K562 (cell line): Measurements from ENCODE around the gene ZNF622. TPM values are rescaled to one million over a fixed set of nuclear protein-coding genes. Genes with fewer than 3 reads are reported as not detected.

Experiments
- BCL6 ChIP-seq: fragments of 250-450 bp; sonication (Bioruptor Pico); IDR thresholded peaks from 2 replicates; pipeline ENCODE4 v1.4.0; 2020
- ETV1 ChIP-seq: fragments of 450-650 bp; conservative IDR thresholded peaks from 2 replicates; pipeline ENCODE4 v1.6.1; 2016; ENCODE audit warnings: missing genetic modification characterization, control low read depth, low read depth, missing compliant biosample characterization
- GABPB1 ChIP-seq: sonication (generic); formaldehyde crosslinking; IDR thresholded peaks from 2 replicates; pipeline ENCODE4 v1.8.0; 2022; ENCODE audit warnings: mild to moderate bottlenecking, missing genetic modification reagents
- HEY1 ChIP-seq: fragments of 250-450 bp; sonication (Bioruptor Pico); IDR thresholded peaks from 2 replicates; pipeline ENCODE4 v1.5.0; 2020; ENCODE audit warnings: mild to moderate bottlenecking, moderate library complexity, borderline replicate concordance
- NR1H2 ChIP-seq: sonication (generic); formaldehyde crosslinking; IDR thresholded peaks from 2 replicates; pipeline ENCODE4 v1.4.0; 2020; ENCODE audit warnings: mild to moderate bottlenecking, missing genetic modification reagents
- NUFIP1 ChIP-seq: fragments of 450-650 bp; IDR thresholded peaks from 2 replicates; pipeline ENCODE4 v1.6.1; 2018; ENCODE audit not compliant: partially characterized antibody
- RAD21 ChIP-seq, 2 experiments: fragments of 250-450 bp in 1 of 2; fragments of 450-650 bp in 1 of 2; sonication (Bioruptor Pico) in 1 of 2; formaldehyde crosslinking in 1 of 2; IDR thresholded peaks in 1 of 2; conservative IDR thresholded peaks in 1 of 2; 2 replicates each; pipeline versions ENCODE4 v1.4.0 to v1.8.0; 2020 to 2022; ENCODE audit warnings: mild to moderate bottlenecking in 2 of 2, moderate library complexity in 1 of 2
- SNRNP70 ChIP-seq: fragments of 200-400 bp; formaldehyde crosslinking; optimal IDR thresholded peaks from 2 replicates; pipeline ENCODE3; 2017; ENCODE audit warnings: low read depth, low read length
- SRSF1 ChIP-seq: fragments of 200-400 bp; formaldehyde crosslinking; IDR thresholded peaks from 2 replicates; pipeline ENCODE4 v1.6.1; 2017; ENCODE audit warnings: mild to moderate bottlenecking, low read depth, low read length, moderate library complexity
- ZEB2 ChIP-seq: fragments of 450-650 bp; IDR thresholded peaks from 2 replicates; pipeline ENCODE4 v1.6.1; 2016
- ZNF146 ChIP-seq: IDR thresholded peaks from one replicate; pipeline ENCODE4 v1.6.1; 2018; ENCODE audit warnings: missing compliant biosample characterization; ENCODE audit not compliant: unreplicated experiment
- polyA plus RNA-seq, 8 experiments: library from polyadenylated mRNA; depleted of rRNA in 4 of 8; stranded (reverse) in 5 of 8; unstranded in 3 of 8; fragments of >200 nt; fragmentation: Nextera tagmentation in 2 of 8; fragmentation: Illumina TruSeq in 1 of 8; extraction: Ambion mirVana in 2 of 8; extraction: Trizol in 1 of 8; gene quantifications; 2 replicates each; pipeline versions ENCODE4 v1.2.1 to v1.2.3, GENCODE V29; 2011 to 2014; ENCODE audit warnings: inconsistent platforms in 1 of 8, missing spikeins in 1 of 8
- total RNA-seq, 7 experiments: library from RNA; depleted of rRNA in 6 of 7; stranded (reverse); fragments of >200 nt in 6 of 7; fragmentation: Illumina TruSeq in 2 of 7; extraction: Trizol in 2 of 7; gene quantifications; 2 replicates each; pipeline versions ENCODE4 v1.2.1 to v1.2.3, GENCODE V29; 2011 to 2021; ENCODE audit warnings: low replicate concordance in 1 of 7
- TF ChIP-seq, protein P1 (sequence below), 2 experiments: fragments of 450-650 bp; formaldehyde crosslinking in 1 of 2; IDR thresholded peaks; 2 replicates each; pipeline versions ENCODE4 v1.4.0 to v1.6.1; 2014 to 2020; ENCODE audit warnings: mild to moderate bottlenecking in 2 of 2, borderline replicate concordance in 1 of 2, low read depth in 1 of 2
- TF ChIP-seq, protein P2 (sequence below): sonication (generic); formaldehyde crosslinking; IDR thresholded peaks from 2 replicates; pipeline ENCODE4 v1.8.1; 2023; ENCODE audit warnings: mild to moderate bottlenecking, missing genetic modification reagents, moderate library complexity
- TF ChIP-seq, protein P3 (sequence below), 3 experiments: fragments of 200-800 bp in 1 of 3; fragments of 250-450 bp in 1 of 3; fragments of 450-650 bp in 1 of 3; sonication (Bioruptor Pico) in 1 of 3; sonication (Bioruptor generic) in 1 of 3; formaldehyde crosslinking in 1 of 3; IDR thresholded peaks; 2 replicates each; pipeline versions ENCODE4 v1.6.1 to v1.8.0; 2016 to 2022; ENCODE audit warnings: mild to moderate bottlenecking in 2 of 3, missing genetic modification characterization in 2 of 3, missing compliant biosample characterization in 1 of 3, moderate library complexity in 1 of 3

The ZNF622 gene
- total and polyA plus RNA-seq, 9 of the 15 experiments (the other 6 are each of a cell fraction or from before 2014, with no cell fraction given), result 9.6 to 51.5 (median 32.3) TPM

DNA sequence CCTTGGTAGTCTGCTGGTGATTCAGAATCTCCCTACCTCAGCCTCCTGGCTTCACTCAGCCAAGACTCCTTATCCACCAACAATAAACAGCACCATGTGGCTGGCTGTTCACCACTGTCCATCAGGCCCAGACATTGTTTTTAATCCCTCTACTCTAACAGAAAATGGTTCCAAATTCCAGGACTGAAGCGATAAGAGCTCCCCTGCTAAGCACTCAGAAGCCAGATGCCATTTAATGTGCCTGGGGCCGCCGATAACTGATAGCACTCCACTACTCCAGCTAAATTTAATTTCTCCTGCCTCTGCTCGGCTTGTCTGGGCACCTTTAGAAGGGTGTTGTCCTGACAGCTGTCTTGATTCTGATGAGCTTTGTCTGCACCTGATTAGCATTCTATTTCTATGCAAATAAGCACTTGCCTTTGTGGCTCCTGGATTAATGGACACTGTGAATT lies 47.1 kb downstream of the ZNF622 start (continued):
- TF ChIP-seq, protein P1, sequence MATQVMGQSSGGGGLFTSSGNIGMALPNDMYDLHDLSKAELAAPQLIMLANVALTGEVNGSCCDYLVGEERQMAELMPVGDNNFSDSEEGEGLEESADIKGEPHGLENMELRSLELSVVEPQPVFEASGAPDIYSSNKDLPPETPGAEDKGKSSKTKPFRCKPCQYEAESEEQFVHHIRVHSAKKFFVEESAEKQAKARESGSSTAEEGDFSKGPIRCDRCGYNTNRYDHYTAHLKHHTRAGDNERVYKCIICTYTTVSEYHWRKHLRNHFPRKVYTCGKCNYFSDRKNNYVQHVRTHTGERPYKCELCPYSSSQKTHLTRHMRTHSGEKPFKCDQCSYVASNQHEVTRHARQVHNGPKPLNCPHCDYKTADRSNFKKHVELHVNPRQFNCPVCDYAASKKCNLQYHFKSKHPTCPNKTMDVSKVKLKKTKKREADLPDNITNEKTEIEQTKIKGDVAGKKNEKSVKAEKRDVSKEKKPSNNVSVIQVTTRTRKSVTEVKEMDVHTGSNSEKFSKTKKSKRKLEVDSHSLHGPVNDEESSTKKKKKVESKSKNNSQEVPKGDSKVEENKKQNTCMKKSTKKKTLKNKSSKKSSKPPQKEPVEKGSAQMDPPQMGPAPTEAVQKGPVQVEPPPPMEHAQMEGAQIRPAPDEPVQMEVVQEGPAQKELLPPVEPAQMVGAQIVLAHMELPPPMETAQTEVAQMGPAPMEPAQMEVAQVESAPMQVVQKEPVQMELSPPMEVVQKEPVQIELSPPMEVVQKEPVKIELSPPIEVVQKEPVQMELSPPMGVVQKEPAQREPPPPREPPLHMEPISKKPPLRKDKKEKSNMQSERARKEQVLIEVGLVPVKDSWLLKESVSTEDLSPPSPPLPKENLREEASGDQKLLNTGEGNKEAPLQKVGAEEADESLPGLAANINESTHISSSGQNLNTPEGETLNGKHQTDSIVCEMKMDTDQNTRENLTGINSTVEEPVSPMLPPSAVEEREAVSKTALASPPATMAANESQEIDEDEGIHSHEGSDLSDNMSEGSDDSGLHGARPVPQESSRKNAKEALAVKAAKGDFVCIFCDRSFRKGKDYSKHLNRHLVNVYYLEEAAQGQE (IDR thresholded peaks at IDR 0.05; ENCODE audit: borderline replicate concordance), result no peak
- TF ChIP-seq, protein P1 (CRISPR knock-in tag; IDR thresholded peaks at IDR 0.05; ENCODE audit: low read depth), result no peak
- TF ChIP-seq, protein P2, sequence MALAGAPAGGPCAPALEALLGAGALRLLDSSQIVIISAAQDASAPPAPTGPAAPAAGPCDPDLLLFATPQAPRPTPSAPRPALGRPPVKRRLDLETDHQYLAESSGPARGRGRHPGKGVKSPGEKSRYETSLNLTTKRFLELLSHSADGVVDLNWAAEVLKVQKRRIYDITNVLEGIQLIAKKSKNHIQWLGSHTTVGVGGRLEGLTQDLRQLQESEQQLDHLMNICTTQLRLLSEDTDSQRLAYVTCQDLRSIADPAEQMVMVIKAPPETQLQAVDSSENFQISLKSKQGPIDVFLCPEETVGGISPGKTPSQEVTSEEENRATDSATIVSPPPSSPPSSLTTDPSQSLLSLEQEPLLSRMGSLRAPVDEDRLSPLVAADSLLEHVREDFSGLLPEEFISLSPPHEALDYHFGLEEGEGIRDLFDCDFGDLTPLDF, result no peak
- no peak for TF ChIP-seq SNRNP70
- no peak for TF ChIP-seq HEY1 (CRISPR knock-in tag)
- TF ChIP-seq SRSF1, result no peak
- TF ChIP-seq, protein P3, sequence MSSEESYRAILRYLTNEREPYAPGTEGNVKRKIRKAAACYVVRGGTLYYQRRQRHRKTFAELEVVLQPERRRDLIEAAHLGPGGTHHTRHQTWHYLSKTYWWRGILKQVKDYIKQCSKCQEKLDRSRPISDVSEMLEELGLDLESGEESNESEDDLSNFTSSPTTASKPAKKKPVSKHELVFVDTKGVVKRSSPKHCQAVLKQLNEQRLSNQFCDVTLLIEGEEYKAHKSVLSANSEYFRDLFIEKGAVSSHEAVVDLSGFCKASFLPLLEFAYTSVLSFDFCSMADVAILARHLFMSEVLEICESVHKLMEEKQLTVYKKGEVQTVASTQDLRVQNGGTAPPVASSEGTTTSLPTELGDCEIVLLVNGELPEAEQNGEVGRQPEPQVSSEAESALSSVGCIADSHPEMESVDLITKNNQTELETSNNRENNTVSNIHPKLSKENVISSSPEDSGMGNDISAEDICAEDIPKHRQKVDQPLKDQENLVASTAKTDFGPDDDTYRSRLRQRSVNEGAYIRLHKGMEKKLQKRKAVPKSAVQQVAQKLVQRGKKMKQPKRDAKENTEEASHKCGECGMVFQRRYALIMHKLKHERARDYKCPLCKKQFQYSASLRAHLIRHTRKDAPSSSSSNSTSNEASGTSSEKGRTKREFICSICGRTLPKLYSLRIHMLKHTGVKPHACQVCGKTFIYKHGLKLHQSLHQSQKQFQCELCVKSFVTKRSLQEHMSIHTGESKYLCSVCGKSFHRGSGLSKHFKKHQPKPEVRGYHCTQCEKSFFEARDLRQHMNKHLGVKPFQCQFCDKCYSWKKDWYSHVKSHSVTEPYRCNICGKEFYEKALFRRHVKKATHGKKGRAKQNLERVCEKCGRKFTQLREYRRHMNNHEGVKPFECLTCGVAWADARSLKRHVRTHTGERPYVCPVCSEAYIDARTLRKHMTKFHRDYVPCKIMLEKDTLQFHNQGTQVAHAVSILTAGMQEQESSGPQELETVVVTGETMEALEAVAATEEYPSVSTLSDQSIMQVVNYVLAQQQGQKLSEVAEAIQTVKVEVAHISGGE (CRISPR knock-in tag; IDR thresholded peaks at IDR 0.05), result peak in 1 of 3 experiments; percentile 89; a peak in 2 of 6 replicates
- TF ChIP-seq RAD21 (CRISPR knock-in tag; conservative IDR thresholded peaks at IDR 0.05 in 1 of 2, IDR thresholded peaks at IDR 0.05 in 1 of 2), result peak in 1 of 2 experiments; percentile 17; a peak in 1 of 4 replicates
- TF ChIP-seq BCL6 (CRISPR knock-in tag), result peak; percentile 67; the same call in 1 of the 2 replicates
- TF ChIP-seq ZNF146 (CRISPR knock-in tag), result no peak
- TF ChIP-seq NR1H2, result no peak
- TF ChIP-seq ZEB2, result peak; percentile 71
- 0 out of 2 replicates have a peak, but pooled peaks have one; percentile 19 for TF ChIP-seq ETV1 (tag)
- no peak for TF ChIP-seq NUFIP1
- TF ChIP-seq GABPB1 (CRISPR knock-in tag), result no peak
